Activated naive CD4-positive, alpha-beta T cell treated with Interleukin-2 at 50 U/mL for 16 hours (primary cell): ENCODE results near the gene NCAPG.
"Not testable (repeated sequence)": the region's sequence is repeated elsewhere in the genome, so short reads cannot be mapped to it uniquely, and the experiment has no call there.

Source experiments
- DNase-seq: peaks from one replicate; pipeline ENCODE4 v3.0.0-alpha.2; 2020

NCAPG gene

GRCh38 chr4:17788956-17789355 lies 21.8 kb upstream of the NCAPG start:
- no peak for DNase-seq

GRCh38 chr4:17794730-17795129 lies 16.0 kb upstream of the NCAPG start:
- DNase-seq: no peak

GRCh38 chr4:17797808-17798207 lies 13.0 kb upstream of the NCAPG start:
- no peak for DNase-seq

- DNase-seq: no peak
These were observed 5.1 kb upstream of the NCAPG start for GRCh38 chr4:17805580-17806155.

GRCh38 chr4:17807446-17807845 lies 3.3 kb upstream of the NCAPG start:
- DNase-seq: no peak

GRCh38 chr4:17809667-17810066 lies 1.1 kb upstream of the NCAPG start:
- DNase-seq: no peak

GRCh38 chr4:17811078-17811603 lies 362 bp downstream of the NCAPG start:
- DNase-seq: no peak

GRCh38 chr4:17812125-17812524 lies 1.3 kb downstream of the NCAPG start:
- no peak for DNase-seq

GRCh38 chr4:17812801-17813200 lies 2.0 kb downstream of the NCAPG start:
- DNase-seq: no peak

- no peak for DNase-seq
These were observed 3.4 kb downstream of the NCAPG start for GRCh38 chr4:17814140-17814539.

GRCh38 chr4:17816142-17816541 lies 5.4 kb downstream of the NCAPG start:
- DNase-seq: no peak

- DNase-seq: no peak
These were observed 6.2 kb downstream of the NCAPG start for GRCh38 chr4:17817027-17817426.

- DNase-seq: no peak
These were observed 13.3 kb downstream of the NCAPG start for GRCh38 chr4:17823871-17824669.

- no peak for DNase-seq
These were observed 35.5 kb downstream of the NCAPG start for GRCh38 chr4:17846266-17846665.

GRCh38 chr4:17850295-17850694 lies 39.5 kb downstream of the NCAPG start:
- DNase-seq: not testable (repeated sequence)

- DNase-seq: no peak
These were observed 41.2 kb downstream of the NCAPG start for GRCh38 chr4:17851959-17852358.

- no peak for DNase-seq
These were observed 43.3 kb downstream of the NCAPG start for GRCh38 chr4:17854036-17854435.

GRCh38 chr4:17859793-17860406 lies 49.1 kb downstream of the NCAPG start:
- no peak for DNase-seq

GRCh38 chr4:17861906-17862305 lies 51.1 kb downstream of the NCAPG start:
- DNase-seq: not testable (repeated sequence)

GRCh38 chr4:17865866-17866363 lies 55.1 kb downstream of the NCAPG start:
- no peak for DNase-seq

- DNase-seq: no peak
These were observed 56.0 kb downstream of the NCAPG start for GRCh38 chr4:17866810-17867209.

- DNase-seq: no peak
These were observed 56.5 kb downstream of the NCAPG start for GRCh38 chr4:17867276-17867675.

GRCh38 chr4:17869327-17869726 lies 58.5 kb downstream of the NCAPG start:
- DNase-seq: no peak
